HG03108 (cell line): Measurements from ENCODE around the gene ABCC2.
"Not testable (repeated sequence)": the region's sequence is repeated elsewhere in the genome, so short reads cannot be mapped to it uniquely, and the experiment has no call there.

Experiments
- ATAC-seq: cut with Tn5 transposase; IDR thresholded peaks from one replicate; pipeline ENCODE4 v1.9.1; 2021; ENCODE audit warnings: moderate library complexity; ENCODE audit not compliant: unreplicated experiment

The ABCC2 gene

DNA sequence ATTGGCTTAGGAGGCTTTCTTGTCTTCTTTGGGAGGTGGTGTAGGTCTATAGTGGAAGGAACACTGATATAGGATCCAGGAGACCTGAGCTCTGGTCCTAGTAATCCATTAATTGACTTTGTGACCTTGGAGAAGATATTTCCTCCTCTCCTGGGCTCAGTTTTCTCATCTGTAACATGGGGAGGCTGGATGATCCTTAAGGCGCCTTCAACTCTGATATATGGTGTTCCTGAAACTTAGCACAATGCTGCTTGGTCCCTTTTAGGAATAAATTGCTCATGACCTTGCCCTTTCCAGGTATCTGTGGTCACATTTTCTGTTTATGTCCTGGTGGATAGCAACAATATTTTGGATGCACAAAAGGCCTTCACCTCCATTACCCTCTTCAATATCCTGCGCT lies 25.3 kb downstream of the ABCC2 start:
- no peak for ATAC-seq

DNA sequence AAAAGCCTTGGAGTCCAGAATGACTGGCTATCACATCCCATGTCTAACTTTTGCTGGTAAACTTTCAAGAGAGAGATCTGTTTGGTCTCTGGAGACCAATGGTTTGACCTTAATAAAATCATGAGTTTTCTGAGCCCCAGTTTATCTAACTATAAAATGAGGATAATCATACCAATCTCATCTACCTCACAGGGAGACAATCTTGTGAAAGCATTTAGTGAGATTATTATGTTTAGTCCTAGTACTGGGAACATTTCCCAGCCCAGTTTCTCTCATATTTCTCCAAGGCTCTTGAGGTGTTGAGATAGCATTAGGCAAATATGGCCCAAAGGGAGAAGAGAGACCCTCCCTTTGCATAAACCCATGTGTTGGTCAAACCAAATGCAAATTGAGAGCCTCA lies 25.8 kb downstream of the ABCC2 start:
- no peak for ATAC-seq

- no peak for ATAC-seq
These were observed 27.0 kb downstream of the ABCC2 start for GRCh38 chr10:99809481-99809880.

GRCh38 chr10:99809931-99810615 lies 27.6 kb downstream of the ABCC2 start:
- ATAC-seq = no peak

GRCh38 chr10:99812177-99812576 lies 29.7 kb downstream of the ABCC2 start:
- ATAC-seq = no peak

DNA sequence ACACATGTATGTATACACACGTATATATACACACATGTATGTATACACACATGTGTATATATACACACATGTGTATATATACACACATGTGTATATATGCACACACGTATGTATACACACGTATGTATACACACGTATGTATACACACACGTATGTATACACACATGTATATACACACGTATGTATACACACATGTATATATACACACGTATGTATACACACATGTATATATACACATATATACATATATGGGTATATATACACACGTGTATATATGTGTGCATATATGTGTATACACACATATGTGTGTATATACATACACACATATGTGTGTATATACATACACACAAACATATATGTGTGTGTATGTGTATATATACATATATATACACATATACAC lies 31.7 kb downstream of the ABCC2 start:
- ATAC-seq = no peak

DNA sequence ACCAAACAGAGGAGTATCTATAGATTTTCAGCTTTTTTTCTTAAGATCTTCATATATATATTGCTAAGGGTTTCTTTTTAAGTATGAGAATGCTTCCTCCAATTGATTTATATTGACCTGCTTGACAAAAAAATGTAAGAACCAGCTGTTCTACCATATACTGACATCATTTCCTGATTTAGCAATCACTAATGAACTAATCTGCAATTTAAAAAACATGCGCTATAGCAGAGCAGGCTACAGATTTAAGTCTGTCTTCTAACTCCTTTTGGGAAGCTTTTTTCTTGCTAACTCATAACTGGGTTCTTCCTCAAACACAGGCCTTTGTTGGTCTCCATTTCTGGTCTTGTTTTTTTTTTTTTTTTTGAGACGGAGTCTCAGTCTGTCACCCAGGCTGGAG lies 33.2 kb downstream of the ABCC2 start:
- no peak for ATAC-seq

GRCh38 chr10:99827936-99828335 lies 45.5 kb downstream of the ABCC2 start:
- no peak for ATAC-seq

DNA sequence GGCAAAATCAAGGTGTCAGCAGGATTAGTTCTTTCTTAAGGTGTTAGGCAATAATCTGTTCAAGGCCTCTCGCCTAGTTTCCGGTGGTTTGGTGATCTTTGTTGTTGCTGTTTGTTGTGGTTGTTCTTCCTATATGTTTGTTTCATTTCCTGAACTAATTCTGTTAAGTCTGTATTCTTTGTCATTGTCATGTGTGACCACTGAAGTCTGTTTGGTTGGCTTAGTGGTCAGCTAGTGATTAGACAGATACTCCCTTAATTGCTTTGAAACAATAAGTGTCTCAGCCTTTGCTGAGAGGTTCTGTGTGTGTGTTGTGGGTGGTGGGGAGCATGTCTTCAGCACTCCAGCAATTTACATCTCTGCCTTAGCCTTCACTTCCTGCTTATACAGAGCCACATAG lies 46.0 kb downstream of the ABCC2 start:
- ATAC-seq = no peak

- ATAC-seq = no peak
These were observed 50.0 kb downstream of the ABCC2 start for GRCh38 chr10:99832439-99832838.

DNA sequence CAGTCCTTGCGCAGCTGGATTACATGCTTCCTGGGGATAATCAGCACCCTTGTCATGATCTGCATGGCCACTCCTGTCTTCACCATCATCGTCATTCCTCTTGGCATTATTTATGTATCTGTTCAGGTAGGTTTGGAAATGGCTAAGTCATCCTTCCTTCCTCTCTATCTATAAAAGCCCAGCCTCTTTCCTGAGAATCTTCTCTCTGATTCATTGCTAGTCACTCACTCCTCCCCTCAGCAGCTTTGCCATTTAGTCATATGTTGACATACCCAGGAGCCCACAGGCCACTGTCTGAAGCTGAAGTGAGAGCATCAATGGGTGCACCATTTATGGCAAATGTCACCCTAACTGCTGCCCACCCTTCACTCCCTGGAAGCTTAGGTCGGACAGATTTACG lies 52.0 kb downstream of the ABCC2 start:
- no peak for ATAC-seq

DNA sequence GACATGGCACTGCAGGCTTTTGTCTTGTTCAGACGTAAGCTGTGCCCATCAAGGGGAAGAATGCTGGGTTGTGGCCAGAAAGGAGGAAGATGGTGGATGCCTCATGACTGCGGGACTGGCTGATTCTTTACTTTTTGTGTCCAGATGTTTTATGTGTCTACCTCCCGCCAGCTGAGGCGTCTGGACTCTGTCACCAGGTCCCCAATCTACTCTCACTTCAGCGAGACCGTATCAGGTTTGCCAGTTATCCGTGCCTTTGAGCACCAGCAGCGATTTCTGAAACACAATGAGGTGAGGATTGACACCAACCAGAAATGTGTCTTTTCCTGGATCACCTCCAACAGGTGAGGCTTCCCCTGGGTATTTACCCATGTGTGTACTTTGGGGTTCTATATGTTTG lies 53.5 kb downstream of the ABCC2 start:
- ATAC-seq = no peak

DNA sequence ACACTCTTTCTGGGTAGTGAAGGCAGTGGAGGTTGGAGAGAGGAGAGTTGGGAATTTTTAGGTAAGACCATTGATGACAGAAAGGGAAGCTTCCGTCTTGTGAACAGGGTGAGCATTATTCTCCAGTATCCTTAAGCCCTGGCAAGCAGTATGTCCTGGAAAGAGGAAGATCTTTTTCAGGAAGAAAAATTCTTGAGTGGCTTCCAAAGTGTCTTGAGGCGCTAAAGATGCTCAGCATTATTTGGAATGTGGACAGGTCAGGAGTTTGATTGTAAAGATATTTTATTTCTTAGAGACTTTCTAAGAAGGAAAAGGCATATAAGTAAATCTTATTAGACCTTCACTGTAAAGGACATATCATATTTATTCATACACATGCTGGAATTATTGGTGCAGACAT lies 54.3 kb downstream of the ABCC2 start:
- no peak for ATAC-seq

DNA sequence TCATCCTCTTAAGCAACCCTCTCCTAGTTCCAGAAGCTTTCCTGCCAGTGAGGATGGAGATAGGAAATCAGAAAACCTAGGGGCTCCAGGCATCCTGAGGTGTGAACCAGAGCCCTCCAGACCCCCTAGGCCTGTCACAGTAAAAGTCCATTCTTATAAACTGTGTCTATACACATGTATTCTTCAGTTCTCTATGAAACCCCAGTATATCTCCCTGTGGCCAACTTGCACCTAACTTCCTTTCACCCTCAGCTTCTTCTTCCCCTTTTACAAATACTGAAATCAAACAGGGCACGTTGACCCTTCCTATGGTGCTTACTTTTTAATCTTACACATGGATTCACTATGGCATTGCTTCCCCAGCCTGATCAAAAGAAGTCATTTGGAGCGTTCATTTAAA lies 58.4 kb downstream of the ABCC2 start:
- not testable (repeated sequence) for ATAC-seq

DNA sequence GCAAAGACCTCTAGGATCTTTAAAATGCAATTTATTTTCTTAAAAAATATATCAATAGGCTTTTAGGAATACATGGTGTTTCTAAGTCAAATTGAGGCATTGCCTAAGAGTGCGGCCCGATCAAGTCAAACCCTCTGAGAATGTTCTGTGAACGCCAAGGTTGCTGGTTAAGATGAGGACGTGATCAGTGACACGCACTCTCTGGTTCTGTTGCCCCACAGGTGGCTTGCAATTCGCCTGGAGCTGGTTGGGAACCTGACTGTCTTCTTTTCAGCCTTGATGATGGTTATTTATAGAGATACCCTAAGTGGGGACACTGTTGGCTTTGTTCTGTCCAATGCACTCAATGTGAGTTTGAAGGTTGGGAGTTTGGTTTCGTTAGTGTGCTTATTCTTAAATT lies 59.3 kb downstream of the ABCC2 start:
- ATAC-seq = no peak

- no peak for ATAC-seq
These were observed 60.9 kb downstream of the ABCC2 start for GRCh38 chr10:99843310-99843709.

DNA sequence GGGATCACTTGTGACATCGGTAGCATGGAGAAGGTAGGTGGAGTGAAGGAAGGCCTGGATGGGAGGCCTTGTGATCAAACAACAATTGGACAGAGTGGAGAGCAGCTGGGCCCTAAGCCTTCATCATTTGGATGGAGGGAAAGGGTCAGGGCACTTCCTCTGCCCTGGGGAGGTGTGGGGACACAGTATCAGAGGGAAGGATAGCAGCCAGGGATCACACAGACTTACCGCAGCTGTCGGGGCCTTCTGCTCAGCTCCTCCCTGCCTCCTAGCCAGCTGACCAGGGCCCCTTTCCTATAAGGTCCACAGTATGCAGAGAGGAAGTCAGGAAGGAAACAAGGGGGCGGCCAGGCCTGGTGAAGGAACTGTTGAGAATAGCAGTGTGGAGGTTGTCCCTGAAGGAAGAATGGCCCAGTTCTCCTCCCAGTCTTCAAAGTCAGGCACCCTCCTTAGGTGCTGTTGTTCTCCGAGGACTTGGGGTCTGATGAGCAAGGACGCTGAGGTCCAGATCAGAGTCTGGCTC lies 62.1 kb downstream of the ABCC2 start:
- no peak for ATAC-seq

- peak; percentile 69 for ATAC-seq
These were observed 63.5 kb downstream of the ABCC2 start for GRCh38 chr10:99845837-99846382.

- ATAC-seq = no peak
These were observed 66.6 kb downstream of the ABCC2 start for GRCh38 chr10:99849057-99849456.

DNA sequence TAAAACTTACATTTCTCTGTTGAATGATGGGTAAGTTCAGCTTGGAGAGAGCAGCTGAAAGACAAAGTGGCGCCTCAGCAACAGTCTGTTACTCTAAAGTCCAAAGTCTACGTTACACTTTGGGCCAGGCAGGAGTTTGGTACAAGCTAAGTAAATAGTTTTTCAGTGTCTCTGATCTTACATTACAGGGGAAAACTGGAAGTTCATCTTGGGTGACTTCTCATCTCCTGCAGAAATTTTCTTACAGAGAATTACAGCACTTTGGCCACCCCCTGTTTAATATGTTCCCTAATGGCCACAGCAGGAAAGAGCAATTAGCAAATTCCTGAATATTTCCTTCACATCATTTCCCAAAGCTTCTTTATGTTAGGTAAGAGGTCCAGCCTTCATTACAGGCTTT lies 67.1 kb downstream of the ABCC2 start:
- no peak for ATAC-seq

- no peak for ATAC-seq
These were observed 67.8 kb downstream of the ABCC2 start for GRCh38 chr10:99850021-99850766.

- ATAC-seq = no peak
These were observed 68.4 kb downstream of the ABCC2 start for GRCh38 chr10:99850767-99851340.
